Esophagus mucosa (tissue), 1 donor: ENCODE measurements around the gene PRKAG2. TPM values are rescaled to one million over a fixed set of nuclear protein-coding genes. Genes with fewer than 3 reads are reported as not detected.

ENCODE experiments used
- ATAC-seq: fragments of 200-7000 bp; cut with Tn5 transposase; one replicate; pipeline ENCODE4 v1.9.1; 2020
- total RNA-seq: library from RNA; stranded (reverse); gene quantifications from one replicate; pipeline ENCODE4 v1.2.4, GENCODE V29; 2023
- donor health status: DM: yes; HTN: yes; CAD: no.

Gene PRKAG2
- total RNA-seq, 1 donor from 2014 or later = 9.5 TPM

GRCh38 chr7:151666886-151667285 lies 210.0 kb downstream of the PRKAG2 start:
- no peak for ATAC-seq

- ATAC-seq = no peak
Measured at GRCh38 chr7:151665368-151665767, 211.5 kb downstream of the PRKAG2 start.

- ATAC-seq = no peak
Measured at GRCh38 chr7:151664268-151664667, 212.6 kb downstream of the PRKAG2 start.

GRCh38 chr7:151663382-151664100 lies 213.4 kb downstream of the PRKAG2 start:
- no peak for ATAC-seq

- ATAC-seq = no peak
Measured at GRCh38 chr7:151662251-151662826, 214.6 kb downstream of the PRKAG2 start.

GRCh38 chr7:151661587-151661986 lies 215.3 kb downstream of the PRKAG2 start:
- no peak for ATAC-seq

- no peak for ATAC-seq
Measured at GRCh38 chr7:151660141-151660540, 216.8 kb downstream of the PRKAG2 start.

- ATAC-seq = no peak
Measured at GRCh38 chr7:151659219-151659618, 217.7 kb downstream of the PRKAG2 start.

- no peak for ATAC-seq
Measured at GRCh38 chr7:151658778-151659177, 218.1 kb downstream of the PRKAG2 start.

GRCh38 chr7:151657173-151657572 lies 219.7 kb downstream of the PRKAG2 start:
- no peak for ATAC-seq

GRCh38 chr7:151655555-151655954 lies 221.4 kb downstream of the PRKAG2 start:
- ATAC-seq = no peak

GRCh38 chr7:151652111-151652510 lies 224.8 kb downstream of the PRKAG2 start:
- no peak for ATAC-seq

GRCh38 chr7:151650161-151650560 lies 226.8 kb downstream of the PRKAG2 start:
- ATAC-seq = no peak

- ATAC-seq = no peak
Measured at GRCh38 chr7:151648429-151648828, 228.5 kb downstream of the PRKAG2 start.

GRCh38 chr7:151647874-151648273 lies 229.0 kb downstream of the PRKAG2 start:
- no peak for ATAC-seq

GRCh38 chr7:151647006-151647405 lies 229.9 kb downstream of the PRKAG2 start:
- no peak for ATAC-seq

GRCh38 chr7:151645311-151645710 lies 231.6 kb downstream of the PRKAG2 start:
- peak; percentile 63 for ATAC-seq

GRCh38 chr7:151644554-151644953 lies 232.4 kb downstream of the PRKAG2 start:
- ATAC-seq = no peak

GRCh38 chr7:151642746-151643145 lies 234.2 kb downstream of the PRKAG2 start:
- peak; percentile 58 for ATAC-seq

GRCh38 chr7:151641587-151641986 lies 235.3 kb downstream of the PRKAG2 start:
- ATAC-seq = no peak

- no peak for ATAC-seq
Measured at GRCh38 chr7:151637781-151638261, 239.1 kb downstream of the PRKAG2 start.

- no peak for ATAC-seq
Measured at GRCh38 chr7:151634643-151635042, 242.3 kb downstream of the PRKAG2 start.

- ATAC-seq = no peak
Measured at GRCh38 chr7:151633516-151633812, 243.5 kb downstream of the PRKAG2 start.

GRCh38 chr7:151632750-151633515 lies 244.0 kb downstream of the PRKAG2 start:
- peak; percentile 54 for ATAC-seq
